ENCODE results near the gene POLR3C. TPM values are rescaled to one million over a fixed set of nuclear protein-coding genes. Genes with fewer than 3 reads are reported as not detected.

POLR3C gene
- total RNA-seq, 1 experiment from 2014 or later = 29.3 TPM

GRCh38 chr1:145843031-145843430 lies 19.0 kb downstream of the POLR3C start:
- Mint-ChIP-seq H3K36me3 (ENCODE audit: insufficient read depth, unreplicated experiment) (peaks cover 21% of the 10 kb centered on the region), H3K27me3 (ENCODE audit: unreplicated experiment) (no peaks in the 10 kb centered on the region), H3K4me1 (ENCODE audit: low read depth, unreplicated experiment) (no peaks in the 10 kb centered on the region), H3K9me3 (ENCODE audit: low read depth, unreplicated experiment) (no peaks in the 10 kb centered on the region), H3K27ac (ENCODE audit: unreplicated experiment) (no peak overlapping the region), H3K4me3 (ENCODE audit: low read depth, unreplicated experiment) (no peak overlapping the region)
- no peak for DNase-seq
- CTCF ChIA-PET = no interaction called here
- intact Hi-C loops (cut with micrococcal nuclease; ENCODE audit: unreplicated experiment) = no loop called here
- TF ChIP-seq CTCF (IDR thresholded peaks at IDR 0.05; ENCODE audit: unreplicated experiment) = no peak
- BruUV-seq (replicated peaks) = no TSS peak

GRCh38 chr1:145845144-145845513 lies 21.1 kb downstream of the POLR3C start:
- no TSS peak for BruUV-seq (replicated peaks)
- H3K27ac Mint-ChIP-seq (ENCODE audit: unreplicated experiment) = no peak overlapping the region
- H3K9me3 Mint-ChIP-seq (ENCODE audit: low read depth, unreplicated experiment) = no peaks in the 10 kb centered on the region
- no peak for TF ChIP-seq CTCF (IDR thresholded peaks at IDR 0.05; ENCODE audit: unreplicated experiment)
- H3K4me3 Mint-ChIP-seq (ENCODE audit: low read depth, unreplicated experiment) = no peak overlapping the region
- H3K27me3 Mint-ChIP-seq (ENCODE audit: unreplicated experiment) = no peaks in the 10 kb centered on the region
- peaks cover 9% of the 10 kb centered on the region for H3K36me3 Mint-ChIP-seq (ENCODE audit: insufficient read depth, unreplicated experiment)
- CTCF ChIA-PET = interaction anchor here (0.6 to 3.2 kb wide), 26 partner anchors 14 to 206 kb away, joined by 3 to 51 read pairs (median 4); partner anchors contain the start of genes ANKRD34A, ANKRD35, HJV and ITGA10
- no peak for DNase-seq
- peaks cover 8% of the 10 kb centered on the region for H3K4me1 Mint-ChIP-seq (ENCODE audit: low read depth, unreplicated experiment)
- intact Hi-C loops (cut with micrococcal nuclease; ENCODE audit: unreplicated experiment) = loop anchor here (1.0 to 2.0 kb wide), 2 partner anchors 66 to 165 kb away; partner anchors contain the start of gene ITGA10

GRCh38 chr1:145845514-145846161 lies 21.6 kb downstream of the POLR3C start, which contains the start of gene NUDT17:
Gene NUDT17, plus strand, starts transcription at chr1:145845630. Its CDS starts 11 bp downstream, at chr1:145845641.
- TSS peak; percentile 12 for BruUV-seq (replicated peaks)
- intact Hi-C loops (cut with micrococcal nuclease; ENCODE audit: unreplicated experiment) = loop anchor here (1.0 to 2.0 kb wide), 3 partner anchors 46 to 165 kb away; partner anchors contain the start of gene ITGA10
- Mint-ChIP-seq H3K36me3 (ENCODE audit: insufficient read depth, unreplicated experiment) (peaks cover 13% of the 10 kb centered on the region), H3K27me3 (ENCODE audit: unreplicated experiment) (no peaks in the 10 kb centered on the region), H3K9me3 (ENCODE audit: low read depth, unreplicated experiment) (no peaks in the 10 kb centered on the region), H3K27ac (ENCODE audit: unreplicated experiment) (no peak within 1 kb of the TSS), H3K4me1 (ENCODE audit: low read depth, unreplicated experiment) (peaks cover 10% of the 10 kb centered on the region), H3K4me3 (ENCODE audit: low read depth, unreplicated experiment) (no peak within 1 kb of the TSS)
- TF ChIP-seq CTCF (IDR thresholded peaks at IDR 0.05; ENCODE audit: unreplicated experiment) = peak; percentile 92
- CTCF ChIA-PET = interaction anchor here (0.6 to 3.2 kb wide), 27 partner anchors 13 to 206 kb away, joined by 3 to 51 read pairs (median 4); partner anchors contain the start of genes ANKRD34A, ANKRD35, HJV and ITGA10
- DNase-seq = peak; percentile 87

- no TSS peak for BruUV-seq (replicated peaks)
- peak; percentile 48 for DNase-seq
- TF ChIP-seq CTCF (IDR thresholded peaks at IDR 0.05; ENCODE audit: unreplicated experiment) = peak; percentile 81
- H3K36me3 Mint-ChIP-seq (ENCODE audit: insufficient read depth, unreplicated experiment) = peaks cover 14% of the 10 kb centered on the region
- peaks cover 10% of the 10 kb centered on the region for H3K4me1 Mint-ChIP-seq (ENCODE audit: low read depth, unreplicated experiment)
- H3K27me3 Mint-ChIP-seq (ENCODE audit: unreplicated experiment) = no peaks in the 10 kb centered on the region
- H3K4me3 Mint-ChIP-seq (ENCODE audit: low read depth, unreplicated experiment) = no peak overlapping the region
- intact Hi-C loops (cut with micrococcal nuclease; ENCODE audit: unreplicated experiment) = loop anchor here (1.0 kb wide), 1 partner anchor 45 kb away; no protein-coding TSS in a partner anchor
- no peak overlapping the region for H3K27ac Mint-ChIP-seq (ENCODE audit: unreplicated experiment)
- CTCF ChIA-PET = interaction anchor here (0.8 to 3.2 kb wide), 6 partner anchors 12 to 112 kb away, joined by 3 to 51 read pairs (median 4); partner anchors contain the start of genes LIX1L and PIAS3
- H3K9me3 Mint-ChIP-seq (ENCODE audit: low read depth, unreplicated experiment) = no peaks in the 10 kb centered on the region
Measured at GRCh38 chr1:145846201-145846612, 22.2 kb downstream of the POLR3C start.
